GM19238 (cell line): ENCODE results near the gene PFDN5.
"Not testable (repeated sequence)": the region's sequence is repeated elsewhere in the genome, so short reads cannot be mapped to it uniquely, and the experiment has no call there.

Experiments used
- DNase-seq: peaks from one replicate; pipeline ENCODE4 v3.0.0; 2011; ENCODE audit warnings: low spot score; ENCODE audit not compliant: insufficient read length

The PFDN5 gene

GRCh38 chr12:53327435-53328042 is 32.2 kb downstream of the PFDN5 start:
- DNase-seq, result no peak

GRCh38 chr12:53328043-53328435 is 32.7 kb downstream of the PFDN5 start:
- no peak for DNase-seq

- no peak for DNase-seq
Measured at GRCh38 chr12:53330671-53331070, 35.3 kb downstream of the PFDN5 start.

- not testable (repeated sequence) for DNase-seq
Measured at GRCh38 chr12:53332339-53332738, 37.0 kb downstream of the PFDN5 start.

- DNase-seq, result no peak
Measured at GRCh38 chr12:53332744-53333143, 37.4 kb downstream of the PFDN5 start.

- no peak for DNase-seq
Measured at GRCh38 chr12:53333289-53333688, 37.9 kb downstream of the PFDN5 start.

- DNase-seq, result no peak
Measured at GRCh38 chr12:53333845-53334244, 38.5 kb downstream of the PFDN5 start.

GRCh38 chr12:53334822-53335221 is 39.5 kb downstream of the PFDN5 start:
- DNase-seq, result no peak

- DNase-seq, result no peak
Measured at GRCh38 chr12:53336181-53336681, 40.9 kb downstream of the PFDN5 start, which contains the start of gene SP7. Gene SP7, minus strand, starts transcription at chr12:53336354. Its CDS starts 708 bp downstream, at chr12:53335646.

GRCh38 chr12:53338017-53338416 is 42.7 kb downstream of the PFDN5 start:
- DNase-seq, result no peak

GRCh38 chr12:53338916-53339315 is 43.6 kb downstream of the PFDN5 start:
- DNase-seq, result no peak

- DNase-seq, result no peak
Measured at GRCh38 chr12:53340398-53340797, 45.1 kb downstream of the PFDN5 start.

- DNase-seq, result no peak
Measured at GRCh38 chr12:53343449-53343848, 48.1 kb downstream of the PFDN5 start.

GRCh38 chr12:53343969-53344368 is 48.6 kb downstream of the PFDN5 start:
- no peak for DNase-seq

GRCh38 chr12:53344487-53344823 is 49.1 kb downstream of the PFDN5 start:
- DNase-seq, result no peak

GRCh38 chr12:53344824-53345485 is 49.6 kb downstream of the PFDN5 start:
- peak; percentile 74 for DNase-seq

GRCh38 chr12:53345486-53346188 is 50.3 kb downstream of the PFDN5 start:
- no peak for DNase-seq

GRCh38 chr12:53346491-53346890 is 51.1 kb downstream of the PFDN5 start:
- no peak for DNase-seq

GRCh38 chr12:53347905-53348304 is 52.6 kb downstream of the PFDN5 start:
- DNase-seq, result no peak
